ENCODE data around the gene LAPTM5. TPM values are rescaled to one million over a fixed set of nuclear protein-coding genes. Genes with fewer than 3 reads are reported as not detected.

The LAPTM5 gene
- total RNA-seq, 1 donor from 2014 or later: 34.2 TPM

Other genes with a start within 250 kb of the LAPTM5 start
- not detected for gene MATN1, start 34.2 kb downstream of the LAPTM5 start, total RNA-seq
- 68.2 TPM for gene SDC3, start 151.0 kb upstream of the LAPTM5 start, total RNA-seq